Loucy (cell line): Measurements from ENCODE around the gene EFL1.

ENCODE experiments used
- H2AFZ ChIP-seq: fragments of 200-600 bp; sonication (generic); 2 replicates; pipeline ENCODE4 v1.6.0; 2016; ENCODE audit warnings: antibody characterized with exemption, mild to moderate bottlenecking, low read length, moderate library complexity
- H3F3A ChIP-seq: fragments of 200-600 bp; 2 replicates; pipeline ENCODE4 v1.6.0; 2016; ENCODE audit warnings: antibody characterized with exemption, low read depth, mild to moderate bottlenecking
- H3K27me3 ChIP-seq: fragments of 200-600 bp; sonication (generic); 2 replicates; pipeline ENCODE4 v1.6.1; 2014; ENCODE audit warnings: low read length, mild to moderate bottlenecking; ENCODE audit not compliant: insufficient read depth, poor library complexity, severe bottlenecking
- H3K36me3 ChIP-seq: fragments of 200-600 bp; sonication (generic); 2 replicates; pipeline ENCODE4 v1.6.1; 2016; ENCODE audit warnings: low read length; ENCODE audit not compliant: insufficient read depth
- H3K4me1 ChIP-seq: fragments of 200-600 bp; sonication (generic); 2 replicates; pipeline ENCODE4 v1.5.1; 2014; ENCODE audit warnings: low read length, mild to moderate bottlenecking; ENCODE audit not compliant: insufficient read depth, poor library complexity, severe bottlenecking
- H3K4me2 ChIP-seq: fragments of 200-600 bp; sonication (generic); 2 replicates; pipeline ENCODE4 v1.6.0; 2014; ENCODE audit warnings: antibody characterized with exemption, low read length, low read depth, mild to moderate bottlenecking; ENCODE audit not compliant: poor library complexity, severe bottlenecking
- H3K4me3 ChIP-seq: fragments of 200-600 bp; sonication (generic); 2 replicates; pipeline ENCODE4 v1.5.1; 2014; ENCODE audit warnings: low read length, mild to moderate bottlenecking, mixed read lengths; ENCODE audit not compliant: poor library complexity, severe bottlenecking
- H3K79me2 ChIP-seq: fragments of 200-600 bp; sonication (generic); 2 replicates; pipeline ENCODE4 v1.6.1; 2014; ENCODE audit warnings: low read length; ENCODE audit not compliant: insufficient read depth
- H3K9ac ChIP-seq: fragments of 200-600 bp; sonication (generic); 2 replicates; pipeline ENCODE4 v1.6.0; 2014; ENCODE audit warnings: mild to moderate bottlenecking, low read depth, low read length, moderate library complexity; ENCODE audit not compliant: poor library complexity, severe bottlenecking
- H3K9me2 ChIP-seq: fragments of 200-600 bp; sonication (generic); replicated peaks from 2 replicates; pipeline ENCODE4 v1.6.1; 2016; ENCODE audit warnings: low read depth, low read length, mixed read lengths
- H3K9me3 ChIP-seq: fragments of 200-600 bp; sonication (generic); 2 replicates; pipeline ENCODE4 v1.6.1; 2014; ENCODE audit warnings: mild to moderate bottlenecking, antibody characterized with exemption, low read length, low read depth; ENCODE audit not compliant: insufficient read depth
- H4K20me1 ChIP-seq: fragments of 200-600 bp; sonication (generic); 2 replicates; pipeline ENCODE4 v1.6.0; 2014; ENCODE audit warnings: antibody characterized with exemption, low read length, mild to moderate bottlenecking; ENCODE audit not compliant: insufficient read depth, poor library complexity, severe bottlenecking
- CTCF ChIP-seq: fragments of 200-600 bp; sonication (generic); conservative IDR thresholded peaks from 2 replicates; pipeline ENCODE4 v1.5.1; 2014; ENCODE audit warnings: mild to moderate bottlenecking, antibody characterized with exemption, low read length
- EZH2phosphoT487 ChIP-seq: fragments of 200-600 bp; IDR thresholded peaks from 2 replicates; pipeline ENCODE4 v1.6.1; 2018; ENCODE audit warnings: antibody characterized with exemption, mild to moderate bottlenecking, moderate library complexity, borderline replicate concordance

EFL1 gene

DNA sequence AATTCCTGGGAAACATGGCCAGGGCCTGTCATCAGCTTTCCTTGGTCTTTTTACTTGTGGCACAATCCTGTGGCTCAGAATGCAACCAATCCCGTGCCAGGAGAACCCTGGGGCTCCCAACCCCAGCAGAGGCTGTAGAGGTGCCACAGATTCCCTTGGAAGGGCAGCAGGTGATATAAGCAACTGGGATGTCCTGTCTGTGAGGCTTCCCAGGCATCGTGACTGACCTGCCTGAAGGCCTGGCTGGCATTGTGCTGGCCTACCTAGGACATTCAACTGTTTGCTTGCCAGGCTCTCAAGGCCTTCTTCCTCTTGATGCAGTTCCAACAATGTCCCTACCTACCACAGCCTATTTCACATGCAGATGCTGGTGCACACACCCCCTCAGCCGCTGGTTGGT, 144.5 kb downstream of the EFL1 start:
- H4K20me1 ChIP-seq = no peaks in the 10 kb centered on the region
- no peak overlapping the region for H2AFZ ChIP-seq
- no peaks in the 10 kb centered on the region for H3K9me2 ChIP-seq
- no peaks in the 10 kb centered on the region for H3K79me2 ChIP-seq
- no peaks in the 10 kb centered on the region for H3K9me3 ChIP-seq
- no peak overlapping the region for H3K4me3 ChIP-seq
- H3K9ac ChIP-seq = no peak overlapping the region
- H3K4me2 ChIP-seq = no peak overlapping the region
- no peaks in the 10 kb centered on the region for H3F3A ChIP-seq
- H3K4me1 ChIP-seq = no peaks in the 10 kb centered on the region
- no peaks in the 10 kb centered on the region for H3K36me3 ChIP-seq
- no peaks in the 10 kb centered on the region for H3K27me3 ChIP-seq
- TF ChIP-seq EZH2phosphoT487 (no peak), CTCF (no peak)

DNA sequence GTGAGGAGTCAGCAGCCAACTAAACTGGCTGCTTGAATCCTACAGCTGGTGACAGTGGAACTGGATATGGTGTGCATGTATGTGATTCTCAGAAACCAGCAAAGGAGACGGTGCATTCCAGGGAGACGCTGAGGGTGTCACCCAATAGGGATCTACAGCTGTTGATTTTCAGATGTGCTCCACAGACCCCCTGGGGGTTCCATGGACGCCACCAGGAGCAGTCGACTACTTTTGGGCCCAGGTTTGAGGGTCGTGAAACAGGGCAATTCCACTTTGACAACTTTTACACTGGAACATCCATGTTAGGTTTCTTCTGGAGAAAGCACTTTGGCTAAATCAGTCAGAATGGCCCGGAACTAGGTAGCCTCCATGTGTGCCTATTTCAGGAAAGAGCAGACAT, 145.2 kb downstream of the EFL1 start:
- no peaks in the 10 kb centered on the region for H3K27me3 ChIP-seq
- H3K4me2 ChIP-seq = no peak overlapping the region
- no peaks in the 10 kb centered on the region for H3K9me3 ChIP-seq
- H3K79me2 ChIP-seq = no peaks in the 10 kb centered on the region
- no peak overlapping the region for H2AFZ ChIP-seq
- no peaks in the 10 kb centered on the region for H3K36me3 ChIP-seq
- no peak overlapping the region for H3K4me3 ChIP-seq
- TF ChIP-seq CTCF (no peak), EZH2phosphoT487 (no peak)
- H3K9ac ChIP-seq = no peak overlapping the region
- no peaks in the 10 kb centered on the region for H3F3A ChIP-seq
- no peaks in the 10 kb centered on the region for H3K4me1 ChIP-seq
- no peaks in the 10 kb centered on the region for H4K20me1 ChIP-seq
- no peaks in the 10 kb centered on the region for H3K9me2 ChIP-seq

- no peaks in the 10 kb centered on the region for H3K36me3 ChIP-seq
- H3K4me1 ChIP-seq = no peaks in the 10 kb centered on the region
- H3K4me2 ChIP-seq = no peak overlapping the region
- no peaks in the 10 kb centered on the region for H4K20me1 ChIP-seq
- TF ChIP-seq CTCF (no peak), EZH2phosphoT487 (no peak)
- H3K9ac ChIP-seq = no peak overlapping the region
- H3K4me3 ChIP-seq = no peak overlapping the region
- no peak overlapping the region for H2AFZ ChIP-seq
- no peaks in the 10 kb centered on the region for H3F3A ChIP-seq
- no peaks in the 10 kb centered on the region for H3K27me3 ChIP-seq
- no peaks in the 10 kb centered on the region for H3K79me2 ChIP-seq
- no peaks in the 10 kb centered on the region for H3K9me2 ChIP-seq
- no peaks in the 10 kb centered on the region for H3K9me3 ChIP-seq
These were observed 147.9 kb downstream of the EFL1 start for GRCh38 chr15:82114660-82115059.
